B cell (primary cell): ENCODE measurements around the gene ZNF580.

Experiments used
- EZH2 ChIP-seq: IDR thresholded peaks from 2 replicates; pipeline ENCODE4 v1.6.1; 2012; ENCODE audit warnings: borderline replicate concordance, low read depth, mild to moderate bottlenecking, moderate library complexity, low read length; ENCODE audit not compliant: insufficient read depth, poor library complexity, severe bottlenecking
- TF ChIP-seq, protein P1 (sequence below): fragments of 200-600 bp; IDR thresholded peaks from one replicate; pipeline ENCODE4 v1.8.0; 2022; ENCODE audit warnings: antibody characterized with exemption, mild to moderate bottlenecking

- TF ChIP-seq, protein P1, sequence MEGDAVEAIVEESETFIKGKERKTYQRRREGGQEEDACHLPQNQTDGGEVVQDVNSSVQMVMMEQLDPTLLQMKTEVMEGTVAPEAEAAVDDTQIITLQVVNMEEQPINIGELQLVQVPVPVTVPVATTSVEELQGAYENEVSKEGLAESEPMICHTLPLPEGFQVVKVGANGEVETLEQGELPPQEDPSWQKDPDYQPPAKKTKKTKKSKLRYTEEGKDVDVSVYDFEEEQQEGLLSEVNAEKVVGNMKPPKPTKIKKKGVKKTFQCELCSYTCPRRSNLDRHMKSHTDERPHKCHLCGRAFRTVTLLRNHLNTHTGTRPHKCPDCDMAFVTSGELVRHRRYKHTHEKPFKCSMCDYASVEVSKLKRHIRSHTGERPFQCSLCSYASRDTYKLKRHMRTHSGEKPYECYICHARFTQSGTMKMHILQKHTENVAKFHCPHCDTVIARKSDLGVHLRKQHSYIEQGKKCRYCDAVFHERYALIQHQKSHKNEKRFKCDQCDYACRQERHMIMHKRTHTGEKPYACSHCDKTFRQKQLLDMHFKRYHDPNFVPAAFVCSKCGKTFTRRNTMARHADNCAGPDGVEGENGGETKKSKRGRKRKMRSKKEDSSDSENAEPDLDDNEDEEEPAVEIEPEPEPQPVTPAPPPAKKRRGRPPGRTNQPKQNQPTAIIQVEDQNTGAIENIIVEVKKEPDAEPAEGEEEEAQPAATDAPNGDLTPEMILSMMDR, result no peak
- TF ChIP-seq EZH2, result no peak
These were observed 19.0 kb downstream of the ZNF580 start for GRCh38 chr19:55659822-55660221.
